ENCODE results near the gene TGFA.

Gene TGFA

GRCh38 chr2:70574618-70575017 lies 21.0 kb upstream of the TGFA start:
- DNase-seq (ENCODE audit: low spot score), result no peak

GRCh38 chr2:70574109-70574508 lies 20.5 kb upstream of the TGFA start:
- DNase-seq (ENCODE audit: low spot score), result no peak
- no peak for TF ChIP-seq CTCF (IDR thresholded peaks at IDR 0.05; ENCODE audit: extremely low read depth, missing control alignments)

More at GRCh38 chr2:70574618-70575017, 21.0 kb upstream of the TGFA start:
- TF ChIP-seq CTCF (IDR thresholded peaks at IDR 0.05; ENCODE audit: extremely low read depth, missing control alignments), result no peak

DNA sequence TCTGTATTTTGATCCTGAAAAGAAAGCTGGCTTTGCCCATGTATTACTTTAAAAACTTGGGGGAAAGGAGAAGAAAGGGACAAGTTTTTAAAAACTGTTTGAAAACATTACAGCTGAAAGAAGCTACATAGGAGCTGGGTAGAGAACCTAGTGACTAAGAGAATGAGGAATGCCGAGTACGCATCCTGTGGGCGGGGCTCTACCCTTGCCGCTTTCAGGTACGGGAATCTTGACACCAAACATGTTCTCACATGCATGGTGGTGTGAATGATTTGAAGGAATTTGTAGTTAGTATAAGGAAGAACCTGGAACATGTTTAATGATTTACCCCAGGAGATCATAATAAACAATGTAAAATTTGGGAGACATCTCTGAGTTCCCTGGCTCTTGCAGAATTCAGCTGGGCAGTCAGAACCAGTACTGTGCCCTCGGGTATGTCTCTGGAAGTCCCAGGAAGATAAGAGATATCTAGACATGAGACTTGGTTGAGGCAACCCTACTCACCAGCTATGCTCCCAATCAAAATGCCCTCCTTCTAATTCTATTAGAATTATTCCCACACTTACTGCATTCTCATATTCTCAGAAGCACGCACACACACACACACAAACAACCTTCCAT lies 16.5 kb upstream of the TGFA start:
- no peak for DNase-seq (ENCODE audit: low spot score)

GRCh38 chr2:70569559-70569958 lies 15.9 kb upstream of the TGFA start:
- DNase-seq (ENCODE audit: low spot score), result no peak

More for the DNA sequence above, 16.5 kb upstream of the TGFA start:
- no peak for TF ChIP-seq CTCF (IDR thresholded peaks at IDR 0.05; ENCODE audit: extremely low read depth, missing control alignments)

DNA sequence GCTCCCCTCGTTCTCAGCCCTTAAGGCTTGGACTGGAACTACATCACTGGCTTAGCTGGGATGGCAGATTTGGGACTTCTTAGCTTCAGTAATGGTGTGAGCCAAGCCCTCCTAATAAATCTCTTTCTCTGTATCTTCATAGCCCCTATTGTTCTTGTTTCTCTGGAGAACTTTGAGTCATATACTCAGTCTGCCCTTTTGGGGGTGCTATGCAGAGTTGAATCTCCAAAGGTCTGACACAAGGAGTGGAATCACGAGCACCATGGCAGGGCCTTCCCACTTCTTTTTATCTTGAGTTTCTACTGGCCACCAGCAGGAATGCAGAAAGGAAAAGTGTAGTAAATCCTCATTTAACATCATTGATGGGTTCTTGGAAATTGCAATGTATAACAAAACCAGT lies 13.3 kb upstream of the TGFA start:
- no peak for DNase-seq (ENCODE audit: low spot score)
- no peak for TF ChIP-seq CTCF (IDR thresholded peaks at IDR 0.05; ENCODE audit: extremely low read depth, missing control alignments)

More at GRCh38 chr2:70569559-70569958, 15.9 kb upstream of the TGFA start:
- no peak for TF ChIP-seq CTCF (IDR thresholded peaks at IDR 0.05; ENCODE audit: extremely low read depth, missing control alignments)

DNA sequence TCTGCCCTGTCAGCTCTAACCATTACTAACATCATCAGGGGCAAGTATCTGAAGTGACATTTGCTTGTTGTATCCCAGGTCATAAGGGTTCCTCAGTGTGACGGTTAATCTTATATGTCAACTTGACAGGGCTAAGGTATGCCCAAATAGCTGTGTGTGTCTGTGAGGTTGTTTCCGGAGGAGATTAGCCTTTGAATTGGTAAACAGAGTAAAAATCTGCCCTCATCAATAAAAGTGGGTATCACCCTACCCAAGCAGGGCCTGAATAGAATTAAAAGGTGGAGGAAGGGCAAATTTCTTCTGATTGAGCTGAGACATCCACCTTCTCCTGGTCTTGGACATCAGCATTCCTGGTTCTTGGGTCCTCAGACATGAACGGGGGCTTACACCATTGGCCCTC lies 12.8 kb upstream of the TGFA start:
- TF ChIP-seq CTCF (IDR thresholded peaks at IDR 0.05; ENCODE audit: extremely low read depth, missing control alignments), result no peak
- DNase-seq (ENCODE audit: low spot score), result no peak

DNA sequence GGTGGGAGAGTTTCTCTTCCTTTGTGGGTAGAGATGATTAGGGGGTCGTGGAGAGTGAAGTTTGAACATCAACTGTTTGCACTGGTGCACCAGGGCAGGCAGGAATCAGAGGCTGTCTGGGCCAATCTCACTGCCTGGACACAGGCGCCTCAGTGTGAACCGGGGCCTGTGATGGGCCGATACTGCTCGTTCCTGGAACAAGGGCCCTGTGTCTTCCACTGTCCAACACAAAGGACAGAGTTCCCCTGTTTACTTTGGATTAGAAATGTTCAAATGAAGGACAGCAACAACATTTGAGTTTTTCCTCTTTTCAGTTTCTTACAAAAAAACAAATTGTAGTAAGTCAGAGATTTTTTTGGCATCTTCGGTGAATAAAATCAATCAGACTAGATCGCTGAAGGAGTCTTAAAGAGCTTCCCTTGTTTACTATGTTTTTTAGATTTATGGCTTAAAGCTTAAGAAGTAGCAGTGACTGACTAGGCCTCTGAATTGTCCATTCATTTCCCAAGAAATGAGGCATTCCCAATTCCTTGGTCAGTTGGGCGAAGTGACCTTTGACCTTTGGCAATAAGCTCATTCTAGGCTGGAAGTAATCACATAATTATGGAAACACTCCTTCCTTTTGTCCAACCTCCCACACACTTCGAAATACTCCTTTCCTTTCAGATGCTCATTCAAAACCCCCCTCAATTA lies 11.6 kb upstream of the TGFA start:
- no peak for DNase-seq (ENCODE audit: low spot score)
- no peak for TF ChIP-seq CTCF (IDR thresholded peaks at IDR 0.05; ENCODE audit: extremely low read depth, missing control alignments)
